ENCODE results near the gene DCHS2.

The DCHS2 gene

GRCh38 chr4:154491341-154492271 lies at the start of gene DCHS2:
Gene DCHS2, minus strand, starts transcription at chr4:154491799. Its CDS starts 444 bp downstream, at chr4:154491355.
- no peak for DNase-seq (ENCODE audit: low read depth)

DNA sequence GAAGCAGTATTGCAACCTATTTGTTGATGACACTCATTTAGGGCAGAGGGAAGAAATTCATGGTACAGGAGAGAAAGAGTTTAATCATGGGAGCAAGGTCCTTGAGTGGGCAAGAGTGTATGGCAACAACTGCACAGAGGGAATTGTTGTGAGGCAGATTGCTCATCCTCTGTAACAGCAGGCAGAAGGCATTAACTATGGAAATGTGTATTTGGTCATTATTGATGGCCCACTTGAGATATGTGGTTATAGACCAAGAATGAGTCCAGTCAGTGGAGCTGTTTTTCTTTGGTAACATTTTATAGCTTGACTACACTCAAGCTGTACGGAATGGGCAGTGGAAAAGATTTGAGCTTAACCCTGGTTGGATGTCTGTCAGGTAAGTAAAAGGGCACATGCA lies 42.7 kb upstream of the DCHS2 start:
- DNase-seq (ENCODE audit: low read depth) = no peak

- no peak for DNase-seq (ENCODE audit: low read depth)
These were observed 38.3 kb upstream of the DCHS2 start for GRCh38 chr4:154529728-154530519.

- DNase-seq (ENCODE audit: low read depth) = no peak
These were observed 37.3 kb upstream of the DCHS2 start for GRCh38 chr4:154528869-154529268.

DNA sequence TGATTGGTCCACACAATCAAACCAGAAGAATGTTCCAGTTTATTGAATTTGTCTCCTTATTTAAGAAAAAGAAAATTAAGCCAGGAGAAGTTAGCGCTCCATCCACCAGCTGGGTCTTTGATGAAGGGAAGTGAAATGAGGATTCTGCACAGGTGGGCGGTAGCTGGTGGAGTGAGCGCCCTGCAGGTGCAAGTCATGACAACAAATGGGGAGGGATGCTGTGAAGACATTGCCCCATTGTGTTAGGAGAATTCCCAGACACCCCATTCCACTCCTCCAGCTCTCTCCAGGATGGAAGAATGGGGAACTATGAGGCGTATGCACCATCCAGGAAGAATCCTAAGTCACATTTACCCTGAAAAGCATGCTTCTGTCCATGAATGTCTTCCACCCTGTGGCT lies 35.7 kb upstream of the DCHS2 start:
- no peak for DNase-seq (ENCODE audit: low read depth)

DNA sequence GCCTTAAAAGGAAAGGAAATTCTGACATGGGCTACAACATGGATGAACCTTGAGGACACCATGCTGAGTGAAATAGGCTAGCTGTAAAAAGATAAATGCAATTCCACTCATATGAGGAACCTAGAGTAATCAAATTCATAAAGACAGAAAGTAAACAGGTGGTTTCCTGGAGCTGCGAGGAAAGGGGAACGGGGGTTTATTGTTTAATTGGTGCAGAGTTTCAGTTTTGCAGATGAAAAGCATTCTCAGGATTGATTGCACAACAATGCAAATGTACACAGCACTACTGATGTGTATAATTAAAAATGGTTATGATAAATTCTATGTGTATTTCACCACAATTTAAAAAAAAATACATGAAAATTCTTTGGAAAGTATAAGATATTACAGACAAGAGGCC lies 34.6 kb upstream of the DCHS2 start:
- DNase-seq (ENCODE audit: low read depth) = no peak

DNA sequence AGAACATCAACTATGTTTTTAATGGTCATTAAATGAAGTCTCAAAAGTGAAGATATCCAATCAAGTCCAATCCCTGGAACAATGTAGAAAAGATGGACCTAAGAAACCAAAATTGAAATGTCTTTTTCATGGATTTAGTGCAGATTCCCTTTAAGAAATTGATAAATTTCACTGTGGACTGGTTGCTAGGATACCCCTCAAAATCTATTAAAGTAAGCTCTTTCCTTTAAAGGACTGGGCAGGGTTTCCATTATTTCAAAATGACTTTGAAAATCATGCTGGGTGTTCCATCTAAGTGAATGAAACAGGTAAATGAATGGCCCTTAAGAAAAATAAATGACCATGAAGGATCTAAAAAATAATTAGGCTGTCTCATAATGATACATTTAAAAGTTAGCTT lies 30.0 kb upstream of the DCHS2 start:
- no peak for DNase-seq (ENCODE audit: low read depth)

GRCh38 chr4:154519214-154519613 lies 27.6 kb upstream of the DCHS2 start:
- no peak for DNase-seq (ENCODE audit: low read depth)

DNA sequence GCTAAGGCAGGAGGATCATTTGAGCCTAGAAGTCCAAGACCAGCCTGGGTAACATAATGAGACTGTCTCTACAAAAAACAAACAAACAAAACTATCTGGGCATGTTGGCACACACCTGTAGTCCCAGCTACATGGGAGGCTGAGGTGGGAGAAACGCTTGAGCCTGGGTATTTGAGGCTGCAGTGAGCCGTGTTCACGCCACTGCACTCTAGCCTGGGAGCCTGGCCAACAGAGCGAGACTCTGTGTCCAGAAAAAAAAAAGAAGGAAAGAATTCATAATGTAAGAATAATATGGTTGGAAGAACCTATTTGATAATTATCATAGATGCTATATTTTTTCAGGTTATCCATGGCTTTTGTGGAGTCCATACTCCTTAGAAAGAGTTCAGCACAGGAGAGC lies 26.0 kb upstream of the DCHS2 start:
- DNase-seq (ENCODE audit: low read depth) = no peak

GRCh38 chr4:154516318-154517029 lies 24.9 kb upstream of the DCHS2 start:
- DNase-seq (ENCODE audit: low read depth) = no peak

GRCh38 chr4:154511981-154512380 lies 20.4 kb upstream of the DCHS2 start:
- no peak for DNase-seq (ENCODE audit: low read depth)

GRCh38 chr4:154511548-154511947 lies 19.9 kb upstream of the DCHS2 start:
- no peak for DNase-seq (ENCODE audit: low read depth)

- no peak for DNase-seq (ENCODE audit: low read depth)
These were observed 15.6 kb upstream of the DCHS2 start for GRCh38 chr4:154507156-154507555.

DNA sequence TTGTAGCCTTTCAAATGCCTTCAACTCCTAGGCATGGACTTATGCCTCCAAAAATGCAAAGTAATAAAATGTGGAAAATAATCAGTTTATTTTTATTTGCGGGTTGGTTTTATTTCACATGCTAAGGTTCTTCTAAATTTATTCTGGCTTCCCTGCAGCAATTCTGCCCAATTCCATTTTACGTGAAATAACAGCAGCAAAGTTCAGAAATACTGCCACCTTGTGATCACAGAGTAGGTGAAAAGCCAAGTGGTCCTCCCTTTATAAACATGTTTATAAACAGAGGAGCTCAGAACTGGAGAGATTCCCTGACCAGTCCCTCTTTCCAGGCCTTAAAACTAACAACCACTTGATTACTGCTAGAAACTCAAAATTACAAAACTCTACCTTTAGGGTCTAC lies 14.7 kb upstream of the DCHS2 start:
- no peak for DNase-seq (ENCODE audit: low read depth)

- DNase-seq (ENCODE audit: low read depth) = no peak
These were observed 12.0 kb upstream of the DCHS2 start for GRCh38 chr4:154503598-154503997.

GRCh38 chr4:154502111-154502510 lies 10.5 kb upstream of the DCHS2 start:
- DNase-seq (ENCODE audit: low read depth) = no peak

GRCh38 chr4:154497889-154498288 lies 6.3 kb upstream of the DCHS2 start:
- DNase-seq (ENCODE audit: low read depth) = no peak

DNA sequence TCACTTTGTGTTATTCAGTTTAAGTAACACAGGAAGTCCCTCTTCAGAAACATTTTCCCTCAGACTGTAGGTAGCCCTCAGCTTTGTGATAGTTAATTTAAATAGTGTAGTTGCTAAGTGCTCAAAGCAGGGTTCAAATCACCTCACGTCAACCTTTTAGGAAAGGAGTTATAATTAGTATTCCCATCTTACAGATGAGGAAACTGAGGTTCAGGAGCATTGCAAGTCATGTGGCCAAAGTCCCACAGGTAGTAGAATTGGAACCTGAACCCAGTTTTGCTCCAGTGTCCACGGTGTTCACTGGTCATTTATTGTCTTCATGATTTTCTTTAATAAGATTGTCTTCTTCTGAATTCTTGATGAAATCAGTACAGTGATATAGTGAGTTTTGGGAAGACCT lies 4.3 kb upstream of the DCHS2 start:
- DNase-seq (ENCODE audit: low read depth) = no peak

DNA sequence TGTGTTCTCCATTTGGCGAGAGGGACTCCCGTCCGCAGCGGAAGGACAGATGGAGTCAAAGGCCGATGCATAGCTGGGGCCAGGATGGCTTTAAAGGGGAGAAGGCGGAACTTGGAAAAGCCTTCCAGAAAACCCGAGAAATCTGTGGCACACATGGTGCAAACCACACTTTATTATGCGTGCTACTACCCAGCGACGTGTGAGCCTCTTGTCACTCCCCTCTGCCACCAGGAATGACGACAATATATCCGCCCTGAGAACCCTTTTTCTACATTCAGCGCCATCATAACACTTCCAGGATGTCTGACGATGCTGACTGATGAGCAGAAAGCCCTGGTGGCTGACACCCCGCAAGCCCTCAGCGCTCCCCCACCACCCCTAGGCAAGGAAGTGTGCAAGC lies 689 bp upstream of the DCHS2 start:
- no peak for DNase-seq (ENCODE audit: low read depth)

DNA sequence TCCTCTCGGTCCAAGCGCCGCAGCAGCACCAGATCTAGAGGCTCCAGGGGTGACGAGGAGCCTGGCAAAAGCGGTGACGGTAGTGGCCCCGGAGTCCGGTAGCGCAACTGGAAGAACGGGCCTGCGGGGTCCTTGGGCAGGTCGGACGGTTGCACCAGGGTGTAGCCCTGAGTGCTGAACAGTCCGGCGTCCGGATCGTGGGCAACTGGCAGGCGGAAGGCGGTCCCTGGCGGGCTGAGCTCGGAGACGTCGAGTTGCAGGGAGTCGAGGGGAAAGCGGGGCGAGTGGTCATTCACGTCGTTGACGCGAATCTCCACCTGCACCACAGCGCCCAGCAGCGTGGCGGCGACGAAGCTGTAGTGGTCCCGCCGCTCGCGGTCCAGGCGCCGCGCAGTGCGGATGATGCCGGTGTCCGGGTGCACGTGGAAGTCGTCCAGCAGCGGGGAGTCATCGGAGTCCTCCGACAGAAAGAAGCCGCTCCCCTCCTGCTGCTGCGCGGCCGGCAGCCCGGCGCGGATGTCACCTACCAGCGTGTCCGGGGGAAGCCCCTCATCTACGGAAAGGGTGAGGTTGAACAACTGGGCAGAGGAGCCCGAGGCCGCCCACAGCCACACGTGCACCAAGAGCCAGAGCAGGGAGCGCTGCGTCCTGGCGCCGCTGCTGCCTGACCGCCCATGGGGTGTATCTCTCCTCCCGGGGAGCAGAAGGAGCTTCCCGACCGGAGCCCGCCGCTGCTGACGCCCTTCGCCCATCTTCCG lies 837 bp downstream of the DCHS2 start:
- no peak for DNase-seq (ENCODE audit: low read depth)

GRCh38 chr4:154490234-154490582 lies 1.4 kb downstream of the DCHS2 start:
- DNase-seq (ENCODE audit: low read depth) = no peak
